H9 (cell line): ENCODE results near the gene HAGH. TPM values are rescaled to one million over a fixed set of nuclear protein-coding genes. Genes with fewer than 3 reads are reported as not detected.

ENCODE experiments used
- DNase-seq: peaks from one replicate; pipeline ENCODE4 v3.0.0-alpha.2; 2017
- H2AFZ ChIP-seq: one replicate; pipeline ENCODE4 v1.6.1; 2013; ENCODE audit warnings: mild to moderate bottlenecking, low read length, control low read depth, moderate library complexity
- H2AK5ac ChIP-seq: 2 replicates; pipeline ENCODE4 v1.6.1; 2013; ENCODE audit warnings: low read length, control low read depth, mixed read lengths; ENCODE audit not compliant: insufficient read length
- H2BK120ac ChIP-seq: one replicate; pipeline ENCODE4 v1.6.1; 2013; ENCODE audit warnings: low read depth, mild to moderate bottlenecking, low read length, control low read depth, inconsistent platforms; ENCODE audit not compliant: poor library complexity, severe bottlenecking
- H2BK12ac ChIP-seq: 2 replicates; pipeline ENCODE4 v1.6.1; 2013; ENCODE audit warnings: low read length, control low read depth, mixed read lengths, low read depth; ENCODE audit not compliant: insufficient read length
- H2BK15ac ChIP-seq: 2 replicates; pipeline ENCODE4 v1.6.1; 2013; ENCODE audit warnings: low read depth, low read length, control low read depth
- H2BK20ac ChIP-seq: one replicate; pipeline ENCODE4 v1.6.1; 2013; ENCODE audit warnings: low read depth, mild to moderate bottlenecking, low read length, control low read depth, inconsistent platforms; ENCODE audit not compliant: poor library complexity, severe bottlenecking
- H2BK5ac ChIP-seq: 2 replicates; pipeline ENCODE4 v1.6.1; 2013; ENCODE audit warnings: low read length, control low read depth, mixed read lengths; ENCODE audit not compliant: insufficient read length
- H3K14ac ChIP-seq: 2 replicates; pipeline ENCODE4 v1.6.1; 2013; ENCODE audit warnings: low read length, control low read depth; ENCODE audit not compliant: insufficient read depth
- H3K18ac ChIP-seq: 2 replicates; pipeline ENCODE4 v1.6.1; 2013; ENCODE audit warnings: low read depth, mild to moderate bottlenecking, mixed read lengths, low read length, control low read depth; ENCODE audit not compliant: insufficient read length
- H3K23ac ChIP-seq: 2 replicates; pipeline ENCODE4 v1.6.1; 2013; ENCODE audit warnings: low read length, control low read depth, mixed read lengths, low read depth; ENCODE audit not compliant: insufficient read length
- H3K23me2 ChIP-seq: 2 replicates; pipeline ENCODE4 v1.6.1; 2013; ENCODE audit warnings: low read depth, mild to moderate bottlenecking, mixed read lengths, low read length, control low read depth; ENCODE audit not compliant: insufficient read length, poor library complexity, severe bottlenecking
- H3K27ac ChIP-seq: 2 replicates; pipeline ENCODE4 v1.5.1; 2013; ENCODE audit warnings: low read length, control low read depth, mixed read lengths, low read depth; ENCODE audit not compliant: insufficient read length
- H3K27me3 ChIP-seq: 2 replicates; pipeline ENCODE4 v1.6.1; 2013; ENCODE audit warnings: low read length, control low read depth, inconsistent platforms; ENCODE audit not compliant: insufficient read depth
- H3K4ac ChIP-seq: 2 replicates; pipeline ENCODE4 v1.6.1; 2013; ENCODE audit warnings: low read depth, mild to moderate bottlenecking, control low read depth, inconsistent platforms, low read length, moderate library complexity
- H3K4me1 ChIP-seq: 2 replicates; pipeline ENCODE4 v1.6.1; 2013; ENCODE audit warnings: low read length, control low read depth, inconsistent platforms; ENCODE audit not compliant: insufficient read depth
- H3K4me2 ChIP-seq: 2 replicates; pipeline ENCODE4 v1.6.1; 2013; ENCODE audit warnings: low read length, control low read depth, mixed read lengths; ENCODE audit not compliant: insufficient read length, insufficient read depth
- H3K56ac ChIP-seq: 2 replicates; pipeline ENCODE4 v1.6.1; 2013; ENCODE audit warnings: low read depth, mild to moderate bottlenecking, mixed read lengths, low read length, control low read depth; ENCODE audit not compliant: insufficient read length
- H3K79me1 ChIP-seq: 2 replicates; pipeline ENCODE4 v1.6.1; 2013; ENCODE audit warnings: low read depth, mild to moderate bottlenecking, moderate library complexity, low read length, control low read depth, inconsistent platforms; ENCODE audit not compliant: insufficient read depth, poor library complexity, severe bottlenecking
- H3K79me2 ChIP-seq: 2 replicates; pipeline ENCODE4 v1.6.1; 2013; ENCODE audit warnings: low read length, control low read depth, inconsistent platforms; ENCODE audit not compliant: insufficient read depth
- H3K9ac ChIP-seq: 2 replicates; pipeline ENCODE4 v1.6.1; 2013; ENCODE audit warnings: low read length, control low read depth, mixed read lengths; ENCODE audit not compliant: insufficient read length; ENCODE audit errors: extremely low read depth
- H3K9me3 ChIP-seq: one replicate; pipeline ENCODE4 v1.6.1; 2013; ENCODE audit warnings: low read depth, low read length, inconsistent platforms; ENCODE audit not compliant: control insufficient read depth
- H3T11ph ChIP-seq: one replicate; pipeline ENCODE4 v1.6.1; 2013; ENCODE audit warnings: mild to moderate bottlenecking, low read length, control low read depth, inconsistent platforms
- H4K20me1 ChIP-seq: one replicate; pipeline ENCODE4 v1.6.1; 2013; ENCODE audit not compliant: control insufficient read depth, insufficient read length, insufficient read depth
- H4K5ac ChIP-seq: 2 replicates; pipeline ENCODE4 v1.6.1; 2013; ENCODE audit warnings: low read depth, mild to moderate bottlenecking, mixed read lengths, low read length, control low read depth; ENCODE audit not compliant: insufficient read length
- H4K8ac ChIP-seq: replicated peaks from 2 replicates; pipeline ENCODE4 v1.6.1; 2013; ENCODE audit warnings: low read length, control low read depth, mixed read lengths, low read depth; ENCODE audit not compliant: insufficient read length
- H4K91ac ChIP-seq: 2 replicates; pipeline ENCODE4 v1.6.1; 2013; ENCODE audit warnings: low read depth, mild to moderate bottlenecking, moderate library complexity, mixed read lengths, low read length, control low read depth; ENCODE audit not compliant: insufficient read length
- H3K27ac Mint-ChIP-seq, 3 experiments: 2 replicates in 2 of 3; 3 replicates in 1 of 3; pipeline ENCODE4 v1.8.0; 2020 to 2021; ENCODE audit warnings: mixed read lengths in 3 of 3, mild to moderate bottlenecking in 1 of 3, moderate library complexity in 1 of 3
- H3K27me3 Mint-ChIP-seq: 2 replicates; pipeline ENCODE4 v1.8.0; 2021; ENCODE audit warnings: low read depth, mild to moderate bottlenecking, moderate library complexity, mixed read lengths
- H3K36me3 Mint-ChIP-seq, 3 experiments: 2 replicates in 2 of 3; 3 replicates in 1 of 3; pipeline ENCODE4 v1.8.0; 2020 to 2021; ENCODE audit warnings: low read depth in 3 of 3, mixed read lengths in 3 of 3; ENCODE audit not compliant: insufficient read depth in 1 of 3
- H3K4me1 Mint-ChIP-seq, 2 experiments: 2 replicates each; pipeline ENCODE4 v1.8.0; 2020; ENCODE audit warnings: mixed read lengths in 2 of 2
- H3K4me3 Mint-ChIP-seq, 2 experiments: 2 replicates in 1 of 2; 3 replicates in 1 of 2; pipeline ENCODE4 v1.8.0; 2020 to 2021; ENCODE audit warnings: mild to moderate bottlenecking in 2 of 2, mixed read lengths in 2 of 2, moderate library complexity in 1 of 2
- H3K9me3 Mint-ChIP-seq, 2 experiments: 2 replicates in 1 of 2; 3 replicates in 1 of 2; pipeline ENCODE4 v1.8.0; 2020; ENCODE audit warnings: mild to moderate bottlenecking in 2 of 2, mixed read lengths in 2 of 2, moderate library complexity in 1 of 2
- CTCF ChIP-seq: fragments of 200-600 bp; sonication (generic); conservative IDR thresholded peaks from 3 replicates; pipeline ENCODE4 v1.8.0; 2021; ENCODE audit warnings: antibody characterized with exemption, mild to moderate bottlenecking
- WGBS: extraction: QIAGEN DNeasy Blood & Tissue Kit; methylation state at CpG from one replicate; pipeline ENCODE4 v1.1.7; 2013; ENCODE audit warnings: missing lambda C conversion rate, low lambda C conversion rate, mixed read lengths; ENCODE audit not compliant: insufficient read length; ENCODE audit errors: extremely low coverage; 5-methylcytosine and 5-hydroxymethylcytosine counted together
- total RNA-seq: library from RNA; stranded (reverse); gene quantifications from 2 replicates; pipeline ENCODE4 v1.2.1, GENCODE V29; 2021

HAGH gene
- total RNA-seq, 1 experiment from 2014 or later, result 30.0 TPM

- no peaks in the 10 kb centered on the region for H4K20me1 ChIP-seq
- H3K14ac ChIP-seq, result no peak overlapping the region
- peaks cover 4% of the 10 kb centered on the region for H3K27me3 Mint-ChIP-seq
Measured at GRCh38 chr16:1821861-1822611, 4.6 kb downstream of the HAGH start.

More at GRCh38 chr16:1821861-1822611, 4.6 kb downstream of the HAGH start:
- Histone ChIP-seq H3K27ac (no peak overlapping the region), H2BK5ac (no peak overlapping the region), H4K91ac (no peak overlapping the region), H3K9ac (no peak overlapping the region), H3K4me2 (no peak overlapping the region), H3K56ac (no peak overlapping the region), H3K18ac (no peak overlapping the region), H3K4ac (no peak overlapping the region), H3T11ph (no peak overlapping the region), H3K23ac (no peak overlapping the region), H3K27me3 (no peaks in the 10 kb centered on the region), H3K23me2 (peaks cover 3% of the 10 kb centered on the region), H3K79me2 (no peaks in the 10 kb centered on the region), H3K4me1 (no peaks in the 10 kb centered on the region; the same call in 1 of the 2 replicates), H2BK15ac (no peak overlapping the region), H3K9me3 (no peaks in the 10 kb centered on the region), H2AFZ (no peak overlapping the region), H2AK5ac (no peak overlapping the region), H4K5ac (no peak overlapping the region), H2BK12ac (no peak overlapping the region), H2BK20ac (no peak overlapping the region), H3K79me1 (peaks cover 4% of the 10 kb centered on the region), H4K8ac (no peak overlapping the region), H2BK120ac (no peak overlapping the region)
- whole genome bisulfite sequencing, result no CpG with 5 or more reads among the region's 24 CpGs
- Mint-ChIP-seq H3K4me3 (no peak overlapping the region), H3K9me3 (no peaks in the 10 kb centered on the region), H3K27ac (no peak overlapping the region), H3K4me1 (0 out of 4 replicates have a peak, but pooled peaks cover 2 to 5% of the 10 kb centered on the region in 2 experiments), H3K36me3 (peaks cover 0 to 10% (median 4%) of the 10 kb centered on the region in 3 experiments; a peak in 5 of 7 replicates)
- DNase-seq, result no peak
- TF ChIP-seq CTCF, result no peak
